ENCODE results near the gene MSI1.
A peak's percentile ranks its signal among the peaks of the same experiment; 100 is the strongest.

The MSI1 gene

DNA sequence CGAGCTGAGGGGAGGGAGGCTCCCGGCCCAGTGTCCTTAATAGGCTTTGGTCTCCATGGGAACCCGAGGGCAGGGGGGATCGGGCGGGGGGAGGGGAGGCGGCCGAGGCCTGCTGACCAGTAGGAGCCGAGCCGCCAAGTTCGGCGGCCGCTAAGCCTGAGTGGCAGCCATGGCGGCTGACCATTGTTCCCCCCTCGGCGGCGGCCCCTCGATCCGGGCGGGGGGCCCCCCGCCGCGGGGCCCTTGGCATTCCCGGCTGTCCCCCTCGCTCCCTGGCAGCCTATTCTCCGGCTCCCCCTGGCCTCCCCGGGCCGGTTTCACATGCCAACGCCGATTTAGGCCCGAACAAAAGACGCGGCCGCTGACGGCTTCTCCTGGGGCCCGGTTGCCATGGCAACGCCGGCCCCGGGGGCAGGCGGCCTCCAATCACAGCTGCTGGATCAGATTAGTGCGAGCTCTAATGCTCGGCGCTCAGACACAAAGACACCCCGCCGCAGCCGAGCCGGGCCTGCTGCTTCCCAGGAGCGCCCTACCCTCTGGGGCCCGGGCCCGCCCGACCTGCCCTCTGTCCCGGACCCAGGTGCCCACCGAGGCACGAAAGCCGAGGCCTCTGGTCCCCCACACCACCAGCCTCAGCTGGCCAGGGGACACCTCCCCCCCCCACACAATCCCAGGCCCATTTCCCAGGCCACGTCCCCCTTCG, 7.3 kb downstream of the MSI1 start:
- POLR2A ChIA-PET = no interaction called here
- peak; percentile 59 for DNase-seq (ENCODE audit: extremely low spot score)
- TF ChIP-seq, protein P1, sequence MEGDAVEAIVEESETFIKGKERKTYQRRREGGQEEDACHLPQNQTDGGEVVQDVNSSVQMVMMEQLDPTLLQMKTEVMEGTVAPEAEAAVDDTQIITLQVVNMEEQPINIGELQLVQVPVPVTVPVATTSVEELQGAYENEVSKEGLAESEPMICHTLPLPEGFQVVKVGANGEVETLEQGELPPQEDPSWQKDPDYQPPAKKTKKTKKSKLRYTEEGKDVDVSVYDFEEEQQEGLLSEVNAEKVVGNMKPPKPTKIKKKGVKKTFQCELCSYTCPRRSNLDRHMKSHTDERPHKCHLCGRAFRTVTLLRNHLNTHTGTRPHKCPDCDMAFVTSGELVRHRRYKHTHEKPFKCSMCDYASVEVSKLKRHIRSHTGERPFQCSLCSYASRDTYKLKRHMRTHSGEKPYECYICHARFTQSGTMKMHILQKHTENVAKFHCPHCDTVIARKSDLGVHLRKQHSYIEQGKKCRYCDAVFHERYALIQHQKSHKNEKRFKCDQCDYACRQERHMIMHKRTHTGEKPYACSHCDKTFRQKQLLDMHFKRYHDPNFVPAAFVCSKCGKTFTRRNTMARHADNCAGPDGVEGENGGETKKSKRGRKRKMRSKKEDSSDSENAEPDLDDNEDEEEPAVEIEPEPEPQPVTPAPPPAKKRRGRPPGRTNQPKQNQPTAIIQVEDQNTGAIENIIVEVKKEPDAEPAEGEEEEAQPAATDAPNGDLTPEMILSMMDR (IDR thresholded peaks at IDR 0.05; ENCODE audit: control extremely low read depth, extremely low read depth, low read depth, missing control alignments) = no peak
- CTCF ChIA-PET = interaction anchor here (0.9 to 1.7 kb wide), 6 partner anchors 9 to 69 kb away, joined by 3 to 5 read pairs (median 4); partner anchors contain the start of genes PLA2G1B and SIRT4

DNA sequence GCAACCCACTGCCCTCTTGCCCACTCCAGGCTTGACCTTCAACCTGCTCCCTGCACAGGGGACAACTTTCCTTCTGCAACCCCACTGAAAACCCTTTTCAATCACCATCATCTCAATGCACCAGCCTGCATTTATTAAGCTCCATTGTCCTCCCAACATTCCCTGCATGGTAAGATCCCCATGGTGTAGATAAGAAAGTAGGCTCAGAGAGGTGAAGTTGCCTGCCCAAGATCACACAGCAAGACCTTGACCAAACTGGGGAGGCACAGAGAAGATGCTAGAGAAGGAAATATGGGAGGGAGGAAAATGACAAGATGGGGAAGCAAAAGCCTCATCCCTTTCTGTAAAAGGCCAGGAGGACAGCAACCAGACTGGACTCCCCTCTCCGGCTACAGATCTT, 9.8 kb downstream of the MSI1 start:
- TF ChIP-seq, protein P1 (IDR thresholded peaks at IDR 0.05; ENCODE audit: control extremely low read depth, extremely low read depth, low read depth, missing control alignments) = no peak
- CTCF ChIA-PET = no interaction called here
- POLR2A ChIA-PET = no interaction called here
- no peak for DNase-seq (ENCODE audit: extremely low spot score)

DNA sequence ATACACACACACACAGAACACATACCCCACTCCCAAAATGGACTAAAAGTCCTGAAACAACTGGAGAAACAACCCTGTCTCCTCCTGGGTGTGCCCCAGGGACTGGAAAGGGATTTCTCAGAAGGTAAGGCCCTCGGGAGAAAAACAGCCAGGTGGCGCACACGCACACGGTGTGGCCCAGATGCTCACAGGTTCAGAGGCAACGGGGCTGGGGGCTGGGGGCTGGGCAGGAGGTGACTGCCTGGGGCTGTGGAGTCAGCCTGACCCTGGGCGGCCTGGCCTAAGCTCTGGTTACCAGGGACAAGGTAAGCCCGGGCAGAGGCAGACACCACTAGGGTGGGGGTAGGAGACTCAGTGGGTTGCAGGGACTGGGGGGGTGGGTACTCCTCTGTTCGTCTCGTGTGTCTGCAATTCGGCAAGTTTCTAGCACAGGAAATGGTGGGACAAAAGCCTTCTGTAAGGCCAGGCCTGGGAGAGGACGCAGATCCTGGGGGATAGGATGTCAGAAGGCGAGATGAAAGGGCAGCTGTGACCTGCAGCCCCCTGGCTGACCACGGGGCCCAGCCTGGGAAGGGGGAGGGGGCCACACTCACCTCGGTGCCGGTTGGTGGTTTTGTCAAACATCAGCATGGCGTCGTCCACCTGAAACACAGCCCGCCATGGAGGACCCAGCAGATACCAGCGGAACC, 10.4 kb downstream of the MSI1 start:
- ChIA-PET CTCF (interaction anchor here (1.8 kb wide), 1 partner anchor 9 kb away, joined by 18 read pairs; no protein-coding TSS in a partner anchor), POLR2A (no interaction called here)
- TF ChIP-seq, protein P1 (IDR thresholded peaks at IDR 0.05; ENCODE audit: control extremely low read depth, extremely low read depth, low read depth, missing control alignments) = no peak
- DNase-seq (ENCODE audit: extremely low spot score) = no peak

DNA sequence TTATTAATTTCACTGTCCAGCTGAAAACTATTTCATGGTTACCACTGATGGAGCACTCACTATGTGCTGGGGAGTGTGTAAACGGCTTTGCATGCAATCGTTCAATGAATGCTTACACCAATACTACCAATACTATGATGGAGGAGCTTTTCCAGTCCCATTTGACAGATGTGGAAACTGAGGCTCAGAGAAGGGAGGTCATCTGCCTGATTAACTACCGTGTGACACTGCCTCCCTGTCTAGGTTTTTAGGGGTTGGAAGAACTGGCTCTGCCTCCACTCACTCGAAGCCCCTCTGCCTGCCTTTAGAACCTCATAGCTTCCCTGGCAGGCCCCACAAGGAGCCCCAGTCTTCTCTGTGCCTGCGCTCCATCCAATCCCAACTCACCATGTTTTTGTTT, 11.9 kb downstream of the MSI1 start:
- TF ChIP-seq, protein P1 (IDR thresholded peaks at IDR 0.05; ENCODE audit: control extremely low read depth, extremely low read depth, low read depth, missing control alignments) = no peak
- ChIA-PET POLR2A (no interaction called here), CTCF (interaction anchor here (0.7 to 1.8 kb wide), 20 partner anchors 8 to 640 kb away, joined by 3 to 18 read pairs (median 4); no protein-coding TSS in a partner anchor)
- DNase-seq (ENCODE audit: extremely low spot score) = no peak

DNA sequence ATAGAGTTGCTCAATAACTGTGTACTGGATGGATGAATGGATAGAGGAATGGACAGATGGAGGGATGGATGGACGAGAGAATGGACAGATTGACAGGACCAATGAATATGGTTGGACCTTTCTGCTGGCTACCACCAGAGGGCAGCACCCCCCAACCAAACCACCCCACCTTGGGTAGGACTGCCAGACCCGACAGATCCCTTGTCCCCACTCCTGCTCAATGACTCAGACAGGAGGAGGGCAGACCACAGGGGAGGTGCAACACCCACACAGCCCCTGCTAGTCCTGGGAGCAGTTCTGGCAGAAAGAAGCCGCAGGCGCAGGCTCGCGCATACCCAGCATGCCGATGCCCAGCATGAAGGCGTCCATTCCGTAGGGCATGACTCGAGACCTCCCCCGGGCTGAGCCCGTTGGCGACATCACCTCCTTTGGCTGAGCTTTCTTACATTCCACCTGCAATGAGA, 12.4 kb downstream of the MSI1 start:
- TF ChIP-seq, protein P1 (IDR thresholded peaks at IDR 0.05; ENCODE audit: control extremely low read depth, extremely low read depth, low read depth, missing control alignments) = peak; percentile 81
- POLR2A ChIA-PET = no interaction called here
- CTCF ChIA-PET = interaction anchor here (0.7 to 1.8 kb wide), 19 partner anchors 8 to 640 kb away, joined by 3 to 18 read pairs (median 4); no protein-coding TSS in a partner anchor
- DNase-seq (ENCODE audit: extremely low spot score) = peak; percentile 81

DNA sequence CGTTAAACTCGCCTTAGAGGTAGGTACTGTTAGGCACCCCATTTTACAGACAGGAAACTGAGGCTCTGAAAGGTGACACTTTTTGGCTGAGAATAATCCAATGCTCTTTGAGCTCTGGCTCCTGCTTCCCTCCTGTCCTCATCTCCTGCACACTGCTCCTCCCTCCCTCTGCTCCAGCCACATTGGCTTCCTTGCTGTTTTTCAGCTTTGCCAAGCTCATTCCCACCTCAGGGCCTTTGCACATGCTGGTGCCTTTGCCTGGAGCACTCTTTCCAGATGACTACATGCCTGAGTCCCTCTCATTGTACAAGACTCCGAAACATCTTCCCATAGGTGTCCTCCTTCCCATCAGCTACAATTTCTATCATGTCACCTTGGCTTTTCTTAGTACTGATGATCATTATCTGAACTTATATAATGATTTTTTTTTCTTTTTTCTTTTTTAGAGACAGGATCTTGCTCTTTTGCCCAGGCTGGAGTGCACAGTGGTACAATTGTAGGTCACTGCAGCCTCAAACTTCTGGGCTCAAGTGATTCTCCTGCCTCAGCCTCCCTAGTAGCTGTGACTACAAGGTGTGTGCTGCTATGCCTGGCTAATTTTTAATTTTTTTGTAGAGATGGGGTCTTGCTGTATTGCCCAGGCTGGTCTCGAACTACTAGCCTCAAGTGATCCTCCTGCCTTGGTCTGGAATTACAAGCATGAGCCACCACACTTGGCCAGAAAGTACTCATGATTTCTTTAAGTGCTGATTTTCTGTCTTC, 15.2 kb downstream of the MSI1 start:
- no peak for DNase-seq (ENCODE audit: extremely low spot score)
- POLR2A ChIA-PET = no interaction called here
- CTCF ChIA-PET = interaction anchor here (1.0 to 2.2 kb wide), 4 partner anchors 11 to 98 kb away, joined by 3 to 8 read pairs (median 4); no protein-coding TSS in a partner anchor
- TF ChIP-seq, protein P1 (IDR thresholded peaks at IDR 0.05; ENCODE audit: control extremely low read depth, extremely low read depth, low read depth, missing control alignments) = no peak

All from GM10248 (cell line).